HepG2 (cell line): Measurements from ENCODE around the gene ERC1. TPM values are rescaled to one million over a fixed set of nuclear protein-coding genes. Genes with fewer than 3 reads are reported as not detected.

Experiments
- ATAC-seq: fragments of 200-7000 bp; cut with Tn5 transposase; 3 replicates; pipeline ENCODE4 v1.9.1; 2020; ENCODE audit warnings: mild to moderate bottlenecking, moderate library complexity
- BruUV-seq: library from RNA; stranded (reverse); fragments of 400-500 nt; replicated peaks from 2 replicates; lab custom pipeline; 2021; lab: Mats Ljungman, UMichigan
- CTCF ChIA-PET: fragments of 300-600 bp; formaldehyde crosslinking; extraction: SDS; loops from one replicate; lab custom pipeline; 2021; ENCODE audit warnings: low total read pairs, inconsistent platforms, low intra/inter-chr PET ratio; lab: Yijun Ruan, JAX
- POLR2A ChIA-PET: fragments of 350-600 bp; sonication (Branson Sonifier 250); formaldehyde crosslinking; loops from one replicate; lab custom pipeline; 2020; ENCODE audit warnings: antibody characterized with exemption, inconsistent platforms; lab: Yijun Ruan, JAX
- DNase-seq: peaks from one replicate; pipeline ENCODE4 v3.0.0-alpha.2; 2015; ENCODE audit warnings: low spot score
- FAIRE-seq: peaks from 3 replicates; lab custom pipeline; 2011; peaks lifted over from hg19 to GRCh38; lab: Jason Lieb, UNC
- H2AFZ ChIP-seq: one replicate; pipeline ENCODE4 v1.6.1; 2011; ENCODE audit warnings: low read length, inconsistent platforms
- H3K27ac ChIP-seq: fragments of 300-600 bp; 3 replicates; pipeline ENCODE4 v1.8.0; 2011; ENCODE audit warnings: mixed run types, mild to moderate bottlenecking, mixed read lengths, low read length, inconsistent platforms; ENCODE audit not compliant: insufficient read depth; ENCODE audit errors: extremely low read length
- H3K27me3 ChIP-seq, 2 experiments: fragments of 200-600 bp in 1 of 2; 2 replicates in 1 of 2; 3 replicates in 1 of 2; pipeline versions ENCODE4 v1.6.0 to v1.8.0; 2011; ENCODE audit warnings: low read length in 2 of 2, mild to moderate bottlenecking in 2 of 2, moderate library complexity in 2 of 2, inconsistent platforms in 1 of 2; ENCODE audit not compliant: insufficient read depth in 2 of 2, control insufficient read depth in 1 of 2
- H3K36me3 ChIP-seq, 2 experiments: fragments of 200-600 bp in 1 of 2; replicated peaks in 1 of 2; 2 replicates in 1 of 2; 3 replicates in 1 of 2; pipeline versions ENCODE4 v1.5.1 to v1.8.0; 2011; ENCODE audit warnings: low read length in 2 of 2, inconsistent platforms in 1 of 2; ENCODE audit not compliant: insufficient read depth in 2 of 2, control insufficient read depth in 1 of 2
- H3K4me1 ChIP-seq: 2 replicates; pipeline ENCODE4 v1.5.1; 2012; ENCODE audit warnings: low read length, inconsistent platforms; ENCODE audit not compliant: insufficient read depth
- H3K4me2 ChIP-seq: 2 replicates; pipeline ENCODE4 v1.6.0; 2011; ENCODE audit warnings: low read depth, low read length, inconsistent platforms
- H3K4me3 ChIP-seq, 3 experiments: fragments of 200-600 bp in 1 of 3; sonication (generic), shearing (Covaris generic) in 1 of 3; replicated peaks in 1 of 3; 2 replicates each; pipeline ENCODE4 v1.5.1; 2011 to 2016; ENCODE audit warnings: low read length in 3 of 3, inconsistent platforms in 2 of 3, low read depth in 2 of 3, mild to moderate bottlenecking in 2 of 3, control low read depth in 1 of 3, mixed read lengths in 1 of 3; ENCODE audit not compliant: insufficient read depth in 1 of 3
- H3K79me2 ChIP-seq: one replicate; pipeline ENCODE4 v1.6.1; 2011; ENCODE audit warnings: low read length, inconsistent platforms; ENCODE audit not compliant: insufficient read depth
- H3K9ac ChIP-seq: 2 replicates; pipeline ENCODE4 v1.6.0; 2011; ENCODE audit warnings: mild to moderate bottlenecking, low read depth, low read length, inconsistent platforms; ENCODE audit not compliant: insufficient read depth
- H3K9me3 ChIP-seq: 2 replicates; pipeline ENCODE4 v1.5.1; 2012; ENCODE audit warnings: mild to moderate bottlenecking, low read length
- H4K20me1 ChIP-seq: 2 replicates; pipeline ENCODE4 v1.6.0; 2011; ENCODE audit warnings: inconsistent platforms, mild to moderate bottlenecking, low read length, moderate library complexity; ENCODE audit not compliant: insufficient read depth
- AKAP8 ChIP-seq: sonication (generic); formaldehyde crosslinking; IDR thresholded peaks from 2 replicates; pipeline ENCODE4 v1.5.1; 2020; ENCODE audit warnings: mild to moderate bottlenecking, missing genetic modification reagents
- CHCHD3 ChIP-seq: sonication (generic); formaldehyde crosslinking; IDR thresholded peaks from 2 replicates; pipeline ENCODE4 v1.8.0; 2022; ENCODE audit warnings: mild to moderate bottlenecking, missing genetic modification reagents, moderate library complexity
- ELF1 ChIP-seq: sonication (generic); formaldehyde crosslinking; IDR thresholded peaks from 2 replicates; pipeline ENCODE4 v1.4.0; 2020; ENCODE audit warnings: missing genetic modification reagents
- GTF2F1 ChIP-seq: fragments of 150-350 bp; IDR thresholded peaks from 2 replicates; pipeline ENCODE4 v1.6.1; 2014; ENCODE audit warnings: low read length
- MTF1 ChIP-seq: sonication (generic); formaldehyde crosslinking; IDR thresholded peaks from 2 replicates; pipeline ENCODE4 v1.5.0; 2020; ENCODE audit warnings: missing genetic modification reagents
- NBN ChIP-seq: fragments of 450-650 bp; conservative IDR thresholded peaks from 2 replicates; pipeline ENCODE4 v1.6.1; 2017
- NCOA1 ChIP-seq: sonication (generic); formaldehyde crosslinking; IDR thresholded peaks from 2 replicates; pipeline ENCODE4 v1.9.0; 2021; ENCODE audit warnings: missing genetic modification reagents
- NFATC3 ChIP-seq: sonication (generic); formaldehyde crosslinking; IDR thresholded peaks from 2 replicates; pipeline ENCODE4 v1.5.1; 2020; ENCODE audit warnings: mild to moderate bottlenecking, missing genetic modification reagents
- RCOR2 ChIP-seq: IDR thresholded peaks from 2 replicates; pipeline ENCODE4 v1.6.1; 2016; ENCODE audit warnings: missing biosample characterization, missing genetic modification reagents
- SRSF1 ChIP-seq: fragments of 200-400 bp; formaldehyde crosslinking; optimal IDR thresholded peaks from 2 replicates; pipeline ENCODE3; 2017; ENCODE audit warnings: mild to moderate bottlenecking, low read depth, low read length, moderate library complexity
- TAF1 ChIP-seq: sonication (generic); formaldehyde crosslinking; IDR thresholded peaks from 2 replicates; pipeline ENCODE4 v1.4.0; 2020; ENCODE audit warnings: missing genetic modification reagents
- TBX3 ChIP-seq: fragments of 450-650 bp; IDR thresholded peaks from 2 replicates; pipeline ENCODE4 v1.6.1; 2017; ENCODE audit warnings: antibody characterized with exemption, mild to moderate bottlenecking, inconsistent platforms, borderline replicate concordance
- ZBTB34 ChIP-seq: sonication (generic); formaldehyde crosslinking; IDR thresholded peaks from 2 replicates; pipeline ENCODE4 v1.8.0; 2022; ENCODE audit warnings: mild to moderate bottlenecking, missing genetic modification reagents
- ZFP82 ChIP-seq: sonication (generic); formaldehyde crosslinking; IDR thresholded peaks from 2 replicates; pipeline ENCODE4 v1.5.1; 2020; ENCODE audit warnings: mild to moderate bottlenecking, missing genetic modification reagents, borderline replicate concordance
- ZFP91 ChIP-seq: sonication (generic); formaldehyde crosslinking; IDR thresholded peaks from 2 replicates; pipeline ENCODE4 v1.9.0; 2022; ENCODE audit warnings: missing genetic modification reagents, mild to moderate bottlenecking, borderline replicate concordance
- ZNF180 ChIP-seq: sonication (generic); formaldehyde crosslinking; IDR thresholded peaks from 2 replicates; pipeline ENCODE4 v1.4.0; 2020; ENCODE audit warnings: low read depth, missing genetic modification reagents, borderline replicate concordance
- ZNF30 ChIP-seq: sonication (generic); formaldehyde crosslinking; IDR thresholded peaks from 2 replicates; pipeline ENCODE4 v1.5.0; 2020; ENCODE audit warnings: mild to moderate bottlenecking, missing genetic modification reagents
- ZNF510 ChIP-seq: sonication (generic); formaldehyde crosslinking; IDR thresholded peaks from 2 replicates; pipeline ENCODE4 v1.4.0; 2020; ENCODE audit warnings: low read depth, mild to moderate bottlenecking, missing genetic modification reagents
- ZNF605 ChIP-seq: sonication (generic); formaldehyde crosslinking; IDR thresholded peaks from 2 replicates; pipeline ENCODE4 v1.8.0; 2022; ENCODE audit warnings: mild to moderate bottlenecking, missing genetic modification reagents
- ZNF784 ChIP-seq: sonication (generic); formaldehyde crosslinking; IDR thresholded peaks from 2 replicates; pipeline ENCODE4 v1.5.1; 2020; ENCODE audit warnings: missing genetic modification reagents, mild to moderate bottlenecking, borderline replicate concordance
- in situ Hi-C: cut with HindIII; loops from 2 replicates; pipeline ENCODE4 v1.10.0; 2017; ENCODE audit warnings: low pct_unique_long_range_greater_than_20kb; ENCODE audit not compliant: extremely low pct_ligation_motif_present
- intact Hi-C: fragments of 100-400 bp; cut with micrococcal nuclease; formaldehyde crosslinking; loops from one replicate; pipeline ENCODE4 v1.10.0; 2022; ENCODE audit not compliant: unreplicated experiment
- polyA plus RNA-seq, 8 experiments: library from polyadenylated mRNA; depleted of rRNA in 3 of 8; stranded (reverse) in 7 of 8; unstranded in 1 of 8; fragments of >200 nt; fragmentation: Illumina TruSeq in 4 of 8; extraction: Trizol in 4 of 8; gene quantifications; 2 replicates each; pipeline versions ENCODE4 v1.2.1 to v1.2.3, GENCODE V29; 2011 to 2016; ENCODE audit warnings: low read depth in 4 of 8, missing spikeins in 1 of 8, mixed read lengths in 1 of 8; ENCODE audit not compliant: insufficient read depth in 1 of 8
- total RNA-seq, 5 experiments: library from RNA; depleted of rRNA; stranded (reverse); fragments of >200 nt; fragmentation: Illumina TruSeq; extraction: Trizol; gene quantifications; 2 replicates each; pipeline ENCODE4 v1.2.3, GENCODE V29; 2016; ENCODE audit warnings: low read depth in 1 of 5

Gene ERC1
- total and polyA plus RNA-seq, 2 of the 13 experiments (the other 11 are each of a cell fraction or from before 2014, with no cell fraction given), result 6.1 to 12.4 TPM

- TF ChIP-seq ZFP82 (CRISPR knock-in tag), result no peak
- no peak for TF ChIP-seq SRSF1
- no peak for TF ChIP-seq TBX3
- no peak for TF ChIP-seq NFATC3
- TF ChIP-seq, all 625 proteins: peak for 0
Measured at GRCh38 chr12:1174659-1175058, 183.6 kb downstream of the ERC1 start (continued).

- CTCF ChIA-PET, result no interaction called here
- H3K36me3 ChIP-seq, result peaks cover 4 to 6% of the 10 kb centered on the region in 2 experiments; a peak in 4 of 5 replicates
- DNase-seq (no peak), ATAC-seq (no peak), FAIRE-seq (no peak)
- intact Hi-C loops (no loop called here), in situ Hi-C loops (no loop called here)
- H4K20me1 ChIP-seq, result no peaks in the 10 kb centered on the region
- no peak overlapping the region for H3K4me3 ChIP-seq
- no TSS peak for BruUV-seq
- POLR2A ChIA-PET, result no interaction called here
- H3K4me1 ChIP-seq, result no peaks in the 10 kb centered on the region
- no peaks in the 10 kb centered on the region for H3K9me3 ChIP-seq
- no peaks in the 10 kb centered on the region for H3K79me2 ChIP-seq
- no peaks in the 10 kb centered on the region for H3K27me3 ChIP-seq
- no peak overlapping the region for H3K4me2 ChIP-seq
- no peak overlapping the region for H2AFZ ChIP-seq
- H3K9ac ChIP-seq, result no peak overlapping the region
- H3K27ac ChIP-seq, result no peak overlapping the region
- no peak for TF ChIP-seq AKAP8
- no peak for TF ChIP-seq ZBTB34 (CRISPR knock-in tag)
- TF ChIP-seq ZNF180 (CRISPR knock-in tag), result no peak
- TF ChIP-seq NBN, result no peak
- TF ChIP-seq TAF1, result no peak
- TF ChIP-seq GTF2F1, result no peak
- TF ChIP-seq RCOR2 (CRISPR knock-in tag), result no peak
- TF ChIP-seq ZNF784, result no peak
- no peak for TF ChIP-seq ZNF605 (CRISPR knock-in tag)
- TF ChIP-seq NCOA1 (CRISPR knock-in tag), result no peak
- no peak for TF ChIP-seq ELF1 (CRISPR knock-in tag)
- no peak for TF ChIP-seq ZNF510
- TF ChIP-seq MTF1, result no peak
- TF ChIP-seq ZFP91 (CRISPR knock-in tag), result no peak
- TF ChIP-seq CHCHD3 (CRISPR knock-in tag), result no peak
- TF ChIP-seq ZNF30 (CRISPR knock-in tag), result no peak
Measured at GRCh38 chr12:1176191-1176590, 185.2 kb downstream of the ERC1 start.
